Upper lobe of left lung (tissue), 4 donors: ENCODE measurements around the gene STX11.

Experiments
- CTCF ChIP-seq, 6 experiments: fragments of 450-650 bp in 4 of 6; fragments of 200-600 bp in 2 of 6; sonication (generic) in 2 of 6; IDR thresholded peaks; one replicate each; pipeline ENCODE4 v1.5.1; 2016 to 2019; ENCODE audit warnings: antibody characterized with exemption in 6 of 6
- EP300 ChIP-seq, 4 donors: sonication (generic); formaldehyde crosslinking; IDR thresholded peaks; one replicate each; pipeline ENCODE4 v1.5.1; 2017; ENCODE audit warnings: antibody characterized with exemption in 4 of 4, control low read depth in 2 of 4
- POLR2A ChIP-seq, 4 donors: fragments of 450-650 bp; IDR thresholded peaks; one replicate each; pipeline ENCODE4 v1.5.1; 2016 to 2017; ENCODE audit warnings: antibody characterized with exemption in 4 of 4, mild to moderate bottlenecking in 2 of 4

DNA sequence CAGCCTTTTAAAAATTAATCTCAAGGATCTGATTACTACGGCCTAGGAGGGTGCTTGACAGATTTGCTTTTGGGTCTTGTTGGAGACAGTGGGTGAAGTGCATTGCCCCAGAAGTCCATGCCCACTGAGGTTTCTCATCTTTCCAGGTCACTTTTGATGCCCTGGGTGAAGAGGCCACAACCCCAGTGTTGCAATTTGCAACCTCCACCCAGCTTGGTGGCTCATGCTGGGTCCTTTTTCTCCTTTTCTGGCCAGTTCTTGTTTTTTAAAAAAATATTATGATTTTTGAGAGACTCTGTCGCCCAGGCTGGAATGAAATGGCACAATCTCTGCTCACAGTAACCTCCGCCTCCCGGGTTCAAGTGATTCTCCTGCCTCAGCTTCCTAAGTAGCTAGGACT is 9.4 kb downstream of the STX11 start:
- TF ChIP-seq POLR2A (IDR thresholded peaks at IDR 0.05) (no peak), CTCF (IDR thresholded peaks at IDR 0.05) (no peak), EP300 (IDR thresholded peaks at IDR 0.05) (no peak)
